ENCODE results near the gene TMPRSS6.

DNA sequence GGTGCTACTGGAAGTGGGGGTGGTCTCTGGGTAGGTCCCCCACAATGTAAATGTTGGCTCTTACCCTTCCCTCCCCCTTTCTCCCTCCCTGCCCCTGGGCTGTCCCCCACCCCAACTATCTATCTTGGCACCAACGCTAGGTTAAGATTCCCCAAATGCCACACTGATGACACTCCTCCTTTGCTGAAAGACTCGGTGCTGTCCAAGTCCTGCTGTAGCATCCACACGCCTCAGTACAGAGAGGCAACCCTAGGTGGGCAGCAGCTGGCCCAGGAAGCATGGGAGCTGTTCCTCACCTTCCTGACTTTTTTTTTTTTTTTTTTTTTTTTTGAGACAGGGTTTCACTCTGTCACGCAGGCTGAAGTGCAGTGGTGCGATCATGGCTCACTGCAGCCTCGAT is 61.4 kb downstream of the TMPRSS6 start:
- TF ChIP-seq, protein P1, sequence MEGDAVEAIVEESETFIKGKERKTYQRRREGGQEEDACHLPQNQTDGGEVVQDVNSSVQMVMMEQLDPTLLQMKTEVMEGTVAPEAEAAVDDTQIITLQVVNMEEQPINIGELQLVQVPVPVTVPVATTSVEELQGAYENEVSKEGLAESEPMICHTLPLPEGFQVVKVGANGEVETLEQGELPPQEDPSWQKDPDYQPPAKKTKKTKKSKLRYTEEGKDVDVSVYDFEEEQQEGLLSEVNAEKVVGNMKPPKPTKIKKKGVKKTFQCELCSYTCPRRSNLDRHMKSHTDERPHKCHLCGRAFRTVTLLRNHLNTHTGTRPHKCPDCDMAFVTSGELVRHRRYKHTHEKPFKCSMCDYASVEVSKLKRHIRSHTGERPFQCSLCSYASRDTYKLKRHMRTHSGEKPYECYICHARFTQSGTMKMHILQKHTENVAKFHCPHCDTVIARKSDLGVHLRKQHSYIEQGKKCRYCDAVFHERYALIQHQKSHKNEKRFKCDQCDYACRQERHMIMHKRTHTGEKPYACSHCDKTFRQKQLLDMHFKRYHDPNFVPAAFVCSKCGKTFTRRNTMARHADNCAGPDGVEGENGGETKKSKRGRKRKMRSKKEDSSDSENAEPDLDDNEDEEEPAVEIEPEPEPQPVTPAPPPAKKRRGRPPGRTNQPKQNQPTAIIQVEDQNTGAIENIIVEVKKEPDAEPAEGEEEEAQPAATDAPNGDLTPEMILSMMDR (IDR thresholded peaks at IDR 0.05 in 4 of 5, conservative IDR thresholded peaks at IDR 0.05 in 1 of 5), result no peak
- no peak for TF ChIP-seq POLR2A (IDR thresholded peaks at IDR 0.05)
